Activated T-cell treated with anti-CD3 and anti-CD28 coated beads, Interleukin-2, amount 50 U/mL, for 4 hours (primary cell): ENCODE data around the gene PRELID1. TPM values are rescaled to one million over a fixed set of nuclear protein-coding genes. Genes with fewer than 3 reads are reported as not detected.

Source experiments
- ATAC-seq, 2 donors: fragments of 200-7000 bp; cut with Tn5 transposase; one replicate each; pipeline ENCODE4 v1.10.0; 2021
- DNase-seq: peaks from one replicate; pipeline ENCODE4 v3.0.0-alpha.2; 2020
- H3K27me3 Mint-ChIP-seq: one replicate; pipeline ENCODE4 v1.8.0; 2021; ENCODE audit warnings: low read depth, mixed read lengths
- H3K36me3 Mint-ChIP-seq: one replicate; pipeline ENCODE4 v1.8.0; 2022; ENCODE audit warnings: mixed read lengths; ENCODE audit not compliant: insufficient read depth
- H3K4me1 Mint-ChIP-seq: one replicate; pipeline ENCODE4 v1.8.0; 2021; ENCODE audit warnings: low read depth, mixed read lengths
- H3K4me3 Mint-ChIP-seq: one replicate; pipeline ENCODE4 v1.8.0; 2021; ENCODE audit warnings: mild to moderate bottlenecking, moderate library complexity, mixed read lengths
- H3K9me3 Mint-ChIP-seq: one replicate; pipeline ENCODE4 v1.8.0; 2021; ENCODE audit warnings: mixed read lengths
- total RNA-seq, 3 donors: library from RNA; stranded (reverse); gene quantifications; one replicate each; pipeline ENCODE4 v1.2.1, GENCODE V29; 2021

The PRELID1 gene
- total RNA-seq, 3 donors from 2014 or later: 293 to 372 (median 302) TPM

DNA sequence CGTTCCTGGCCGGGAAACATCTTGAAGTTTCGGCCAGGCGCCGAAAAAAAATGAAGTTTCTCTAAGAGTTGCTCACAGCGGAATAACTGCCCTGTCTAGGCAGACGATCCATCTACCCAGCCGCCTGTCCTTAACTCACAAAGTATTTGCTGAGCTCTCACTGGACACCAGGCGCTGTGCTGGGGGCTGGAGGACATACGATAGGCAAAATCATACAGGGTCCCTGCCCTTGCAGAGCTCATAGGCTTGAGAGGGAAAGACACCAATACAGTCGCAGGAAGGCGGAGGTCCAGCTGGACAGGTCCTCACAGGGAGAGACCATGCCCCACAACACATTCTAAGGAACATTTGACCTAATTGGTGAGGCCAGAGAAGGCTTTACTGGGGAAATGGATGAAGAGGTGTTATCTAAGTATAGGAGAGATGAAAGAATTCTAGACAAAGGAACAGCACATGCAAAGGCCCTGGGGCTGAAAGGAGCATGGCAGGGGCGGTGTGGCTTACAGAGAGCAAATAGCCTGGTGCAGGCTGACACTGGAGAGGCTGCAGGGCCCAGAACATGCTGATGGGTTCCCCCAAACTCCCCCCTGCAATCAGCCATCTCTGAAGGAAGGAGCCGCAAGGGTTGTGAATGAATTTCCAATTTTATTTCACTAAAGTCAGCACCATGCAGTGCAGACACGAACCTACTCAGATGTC lies 10.1 kb downstream of the PRELID1 start:
- no peak overlapping the region for H3K4me3 Mint-ChIP-seq
- H3K4me1 Mint-ChIP-seq: peaks cover 35% of the 10 kb centered on the region
- no peaks in the 10 kb centered on the region for H3K9me3 Mint-ChIP-seq
- no peaks in the 10 kb centered on the region for H3K27me3 Mint-ChIP-seq
- H3K36me3 Mint-ChIP-seq: no peaks in the 10 kb centered on the region
- DNase-seq (no peak), ATAC-seq (no peak)

DNA sequence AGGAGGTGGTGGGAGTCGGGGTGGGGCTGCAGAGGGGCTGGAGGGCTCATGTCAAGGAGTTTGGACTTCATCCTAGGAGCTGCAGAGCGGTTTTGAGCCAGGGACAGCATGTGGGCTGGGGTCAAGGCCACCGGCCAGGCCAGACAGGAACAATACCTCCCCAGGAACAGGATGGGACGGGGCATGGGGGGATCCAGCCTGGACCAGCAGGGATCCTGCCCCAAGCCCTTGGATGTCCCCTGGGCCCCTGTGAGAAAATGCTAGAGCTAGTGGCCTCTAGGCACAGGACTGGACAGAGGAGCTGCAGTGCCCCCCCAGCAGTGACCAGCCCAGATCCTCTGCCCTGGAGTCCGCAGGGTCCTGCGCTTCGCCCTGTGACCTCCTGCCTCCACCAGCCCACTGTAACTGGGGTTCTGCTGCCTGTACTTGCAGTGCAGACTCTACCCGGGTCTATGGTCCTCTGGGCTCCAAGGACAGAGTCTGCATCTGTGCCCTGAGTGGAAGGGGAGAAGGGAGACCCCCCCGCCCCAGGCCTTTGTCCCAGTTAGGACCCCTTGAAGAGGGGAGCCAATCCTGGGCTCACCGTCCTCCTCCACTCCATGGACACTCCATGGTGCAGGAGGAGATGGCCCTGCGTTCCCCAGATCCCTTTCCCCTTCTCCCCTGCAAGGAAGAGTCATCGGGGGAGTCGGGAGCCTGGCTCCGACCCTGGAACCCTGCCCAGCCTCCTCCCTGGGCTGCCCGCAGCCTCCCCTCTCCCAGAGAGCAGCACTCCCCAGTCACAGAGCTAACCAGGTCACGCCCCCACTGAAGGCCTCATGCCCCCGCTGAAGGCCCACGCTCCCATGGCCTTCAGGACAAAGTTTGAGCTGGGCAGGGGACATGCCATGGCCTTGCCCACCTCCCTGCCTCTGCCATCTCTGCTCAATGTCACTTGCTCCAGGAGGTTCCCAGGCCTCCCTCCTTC lies 11.1 kb downstream of the PRELID1 start:
- H3K9me3 Mint-ChIP-seq: no peaks in the 10 kb centered on the region
- no peaks in the 10 kb centered on the region for H3K27me3 Mint-ChIP-seq
- DNase-seq: no peak
- H3K4me3 Mint-ChIP-seq: no peak overlapping the region
- no peak for ATAC-seq
- H3K36me3 Mint-ChIP-seq: no peaks in the 10 kb centered on the region
- H3K4me1 Mint-ChIP-seq: peaks cover 32% of the 10 kb centered on the region

DNA sequence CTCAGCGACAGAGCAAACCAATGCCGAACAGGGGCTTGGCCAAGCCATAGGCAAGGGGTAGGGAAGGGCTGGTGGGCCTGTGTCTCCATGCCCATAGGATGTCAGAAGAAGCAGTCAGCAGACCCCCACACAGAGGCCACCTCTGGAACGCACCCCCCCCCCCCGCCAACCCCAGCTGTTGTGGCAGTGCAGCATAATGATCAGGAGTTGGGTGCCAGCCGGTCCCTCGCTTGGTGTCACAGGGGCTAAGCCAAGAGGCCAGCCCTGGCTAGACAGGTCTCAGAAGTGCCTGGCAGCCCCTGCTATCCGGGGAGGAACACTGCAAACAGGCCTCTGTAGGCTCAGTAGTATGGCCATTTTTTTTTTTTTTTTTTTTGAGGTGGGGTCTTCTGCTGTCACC lies 11.8 kb downstream of the PRELID1 start:
- H3K4me3 Mint-ChIP-seq: no peak overlapping the region
- H3K36me3 Mint-ChIP-seq: no peaks in the 10 kb centered on the region
- H3K27me3 Mint-ChIP-seq: no peaks in the 10 kb centered on the region
- H3K4me1 Mint-ChIP-seq: peaks cover 34% of the 10 kb centered on the region
- ATAC-seq (no peak), DNase-seq (no peak)
- H3K9me3 Mint-ChIP-seq: no peaks in the 10 kb centered on the region

DNA sequence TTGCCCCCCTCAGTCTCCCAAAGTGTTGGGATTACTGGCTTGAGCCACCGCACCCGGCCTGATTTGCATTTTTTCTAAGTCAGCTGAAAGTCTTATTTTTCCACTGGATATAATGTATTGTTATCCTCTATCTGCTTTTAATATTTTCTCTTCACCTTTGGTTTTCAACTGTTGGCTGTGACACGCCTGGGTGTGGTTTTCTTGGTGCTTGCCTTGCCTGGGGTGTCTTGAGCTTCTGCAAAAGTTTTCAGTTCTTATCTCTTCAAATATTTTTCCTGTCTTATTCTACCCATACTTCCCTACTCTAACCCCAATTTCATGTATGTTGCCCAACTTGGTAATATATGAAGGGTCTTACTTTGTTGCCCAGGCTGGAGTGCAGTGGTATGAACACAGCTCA lies 12.4 kb downstream of the PRELID1 start:
- Mint-ChIP-seq H3K4me1 (peaks cover 29% of the 10 kb centered on the region), H3K9me3 (no peaks in the 10 kb centered on the region)

DNA sequence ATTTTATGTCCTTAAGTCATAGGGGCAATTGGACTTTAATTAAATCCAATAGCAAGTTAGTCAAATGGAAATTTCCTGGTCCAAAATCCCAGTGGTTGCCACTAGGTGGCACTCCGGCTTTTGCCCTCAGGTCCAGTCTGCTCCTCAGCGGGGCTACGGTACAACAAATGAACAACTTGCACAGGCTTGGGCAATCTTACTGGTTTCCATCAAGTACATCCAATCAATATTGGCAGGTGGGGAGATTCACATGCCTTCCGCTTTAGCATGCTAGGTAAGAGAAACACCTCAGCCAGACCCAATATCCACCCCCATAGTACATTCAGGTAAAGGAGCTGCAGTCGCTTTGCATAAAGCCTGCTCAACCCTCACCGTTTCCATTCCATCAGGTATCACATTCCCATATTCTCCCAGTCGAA lies 14.4 kb downstream of the PRELID1 start:
- Mint-ChIP-seq H3K9me3 (no peaks in the 10 kb centered on the region), H3K36me3 (peaks cover 6% of the 10 kb centered on the region), H3K4me1 (peaks cover 18% of the 10 kb centered on the region), H3K4me3 (no peak overlapping the region), H3K27me3 (no peaks in the 10 kb centered on the region)
- peak; percentile 74 to 78 for ATAC-seq
- peak; percentile 73 for DNase-seq

More for the DNA sequence above, 12.4 kb downstream of the PRELID1 start:
- H3K4me3 Mint-ChIP-seq: no peak overlapping the region
- ATAC-seq (no peak), DNase-seq (no peak)
- no peaks in the 10 kb centered on the region for H3K27me3 Mint-ChIP-seq
- no peaks in the 10 kb centered on the region for H3K36me3 Mint-ChIP-seq

DNA sequence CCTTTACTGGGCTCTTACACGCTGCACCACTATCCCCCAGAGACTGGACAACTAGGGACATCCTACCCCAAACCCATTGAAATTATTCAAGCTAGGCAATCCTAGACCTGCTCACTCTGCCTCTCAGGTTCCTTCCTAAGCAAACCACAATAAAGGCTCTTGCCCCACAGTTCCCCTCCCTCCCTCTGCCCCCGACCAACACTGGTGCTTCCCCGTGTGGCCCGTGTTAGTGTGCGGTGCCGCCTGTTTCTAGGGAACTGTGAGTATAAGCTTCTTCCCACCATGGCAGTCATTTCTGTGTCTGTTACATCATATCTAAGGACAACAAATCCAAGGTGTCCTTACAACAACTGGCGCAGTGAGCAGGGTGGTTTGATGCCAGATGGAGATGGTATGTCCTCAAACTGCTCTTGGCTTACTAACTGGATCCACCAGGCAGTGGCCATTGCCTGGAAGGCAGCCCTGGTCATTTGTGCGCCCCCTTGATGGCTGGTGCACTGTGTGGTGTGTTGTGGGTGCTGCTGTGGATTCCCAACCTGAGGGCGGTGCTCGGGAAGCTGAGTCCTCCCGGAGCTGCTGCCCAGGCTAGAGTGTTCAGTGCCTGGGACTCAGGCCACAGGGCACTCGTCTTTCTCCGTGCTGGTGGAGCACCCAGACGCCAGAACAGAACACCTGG lies 16.5 kb downstream of the PRELID1 start:
- Mint-ChIP-seq H3K4me1 (peaks cover 17% of the 10 kb centered on the region), H3K27me3 (no peaks in the 10 kb centered on the region), H3K4me3 (no peak overlapping the region), H3K9me3 (no peaks in the 10 kb centered on the region), H3K36me3 (peaks cover 7% of the 10 kb centered on the region)
- DNase-seq: no peak
- peak; percentile 27 to 51 for ATAC-seq

DNA sequence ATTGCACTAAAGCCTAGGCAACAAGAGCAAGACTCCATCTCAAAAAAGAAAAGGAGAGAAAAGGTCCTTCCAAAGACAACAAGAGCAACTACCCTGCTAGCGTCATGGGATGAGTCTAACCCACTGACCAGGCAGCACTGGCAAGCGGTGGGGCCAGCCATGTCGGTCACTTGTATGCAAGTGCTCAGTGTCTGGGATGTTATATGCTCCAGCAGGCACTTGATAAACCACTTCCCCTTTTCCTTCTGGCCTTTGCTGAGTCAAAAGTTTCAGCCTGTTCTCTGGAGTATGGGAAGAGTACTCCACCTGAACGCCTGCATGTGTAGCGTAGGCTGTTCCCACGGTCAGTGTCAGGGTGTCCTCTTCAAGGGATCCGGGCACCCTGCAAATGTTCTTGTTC lies 17.3 kb downstream of the PRELID1 start:
- Mint-ChIP-seq H3K9me3 (no peaks in the 10 kb centered on the region), H3K4me1 (peaks cover 17% of the 10 kb centered on the region), H3K36me3 (peaks cover 7% of the 10 kb centered on the region), H3K4me3 (no peak overlapping the region), H3K27me3 (no peaks in the 10 kb centered on the region)
- ATAC-seq (no peak), DNase-seq (no peak)

DNA sequence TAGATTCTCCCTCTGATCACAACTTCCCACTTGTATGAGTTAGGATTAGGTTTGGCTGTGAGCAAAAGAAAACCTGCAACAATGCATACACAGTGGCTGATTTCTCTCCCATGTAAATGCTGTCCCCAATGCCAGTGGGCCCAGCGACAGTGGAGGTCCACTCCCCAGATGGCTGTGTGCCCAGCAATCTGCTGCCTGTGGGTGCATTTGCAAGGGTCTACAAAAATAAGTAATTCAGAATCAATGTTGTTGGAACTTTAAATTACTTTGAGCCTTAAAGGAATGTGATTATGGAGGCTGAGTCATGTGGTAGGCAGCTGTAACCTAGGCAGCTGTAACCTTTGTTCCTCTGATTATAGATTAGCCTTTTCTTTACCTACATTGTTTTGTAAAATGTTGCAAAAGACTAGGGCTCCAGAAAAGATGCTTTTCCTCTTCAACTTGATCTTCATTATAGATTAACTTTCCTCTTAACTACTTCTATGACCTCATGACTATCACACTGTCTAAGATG lies 22.3 kb downstream of the PRELID1 start:
- H3K9me3 Mint-ChIP-seq: no peaks in the 10 kb centered on the region
- H3K27me3 Mint-ChIP-seq: no peaks in the 10 kb centered on the region
- no peak for DNase-seq
- peaks cover 6% of the 10 kb centered on the region for H3K4me1 Mint-ChIP-seq
- no peak overlapping the region for H3K4me3 Mint-ChIP-seq
- H3K36me3 Mint-ChIP-seq: peaks cover 21% of the 10 kb centered on the region
- no peak for ATAC-seq

DNA sequence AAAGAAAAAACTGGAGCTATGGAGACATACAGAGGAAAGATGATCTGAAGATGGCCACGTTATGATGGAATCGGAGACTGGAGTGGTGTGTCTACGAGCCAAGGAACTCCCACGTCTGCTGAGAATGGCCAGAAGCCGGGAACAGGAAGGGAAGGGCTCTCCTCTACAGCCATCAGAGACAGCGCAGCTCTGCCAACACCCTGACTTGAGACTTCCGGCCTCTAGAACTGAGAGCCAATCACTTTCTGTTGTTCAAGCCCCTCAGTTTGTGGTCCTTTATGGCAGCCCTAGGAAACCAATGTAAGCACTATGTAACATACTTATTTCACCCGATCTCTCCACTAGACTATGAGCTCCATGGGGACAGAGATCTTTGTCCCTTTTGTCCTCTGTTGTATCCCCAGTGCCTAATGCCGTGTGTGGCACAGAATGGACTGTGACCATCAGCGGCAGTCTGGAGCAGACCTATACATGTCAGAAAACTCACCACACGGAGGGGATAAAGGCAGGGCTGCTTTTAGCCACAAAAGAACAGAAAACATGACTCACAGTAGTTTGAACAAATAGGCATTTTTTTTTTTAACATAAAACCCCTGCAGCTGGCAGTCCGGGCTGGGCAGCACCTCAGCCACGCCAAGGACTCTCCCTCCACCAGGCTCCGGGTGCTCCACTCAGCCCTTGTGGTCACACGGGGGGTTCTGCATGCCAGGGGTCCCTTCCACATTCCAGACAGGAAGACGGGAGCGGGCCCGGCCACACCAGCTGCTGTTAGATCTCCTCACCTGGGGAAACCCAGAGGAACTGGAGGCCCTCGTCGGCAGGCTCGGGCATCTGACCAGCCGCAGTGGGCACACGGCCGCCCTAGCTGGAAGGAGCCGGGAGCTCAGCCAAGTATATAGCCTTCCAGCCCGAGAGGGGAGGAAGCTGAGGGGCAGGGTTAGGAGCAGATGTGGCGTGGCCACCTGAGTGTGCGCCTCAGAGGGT lies 24.2 kb downstream of the PRELID1 start:
- no peak for DNase-seq
- peak; percentile 69 to 74 for ATAC-seq
- peaks cover 10% of the 10 kb centered on the region for H3K4me1 Mint-ChIP-seq

DNA sequence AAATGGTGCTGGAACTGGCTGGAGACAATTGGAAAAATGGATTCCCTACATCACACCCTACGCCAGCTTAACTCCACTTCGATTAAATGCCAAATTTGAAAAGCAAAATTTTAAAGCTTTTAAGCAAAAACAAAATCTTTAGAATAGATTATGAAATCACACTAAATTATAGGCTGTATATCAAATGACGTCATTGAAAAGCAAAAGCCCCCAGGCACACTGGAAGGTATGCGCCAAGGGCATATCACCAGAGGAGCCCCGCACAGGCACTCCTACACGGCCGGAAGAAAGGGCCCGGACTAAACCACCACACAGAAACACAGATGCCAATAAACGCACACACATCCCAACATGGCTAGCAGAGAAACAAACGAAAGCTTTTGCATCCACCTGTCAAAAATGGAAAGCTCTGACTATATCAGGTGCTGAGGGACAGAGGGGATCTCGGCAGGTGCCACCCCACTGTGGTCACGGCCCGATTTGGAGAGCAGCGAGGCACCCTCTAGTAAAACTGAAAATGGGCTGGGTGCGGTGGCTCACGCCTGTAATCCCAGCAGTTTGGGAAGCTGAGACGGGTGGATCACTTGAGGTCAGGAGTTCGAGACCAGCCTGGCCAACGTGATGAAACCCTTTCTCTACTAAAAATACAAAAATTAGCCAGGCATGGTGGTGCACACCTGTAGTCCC lies 25.1 kb downstream of the PRELID1 start:
- H3K9me3 Mint-ChIP-seq: no peaks in the 10 kb centered on the region
- no peak overlapping the region for H3K4me3 Mint-ChIP-seq
- DNase-seq (no peak), ATAC-seq (no peak)
- peaks cover 10% of the 10 kb centered on the region for H3K4me1 Mint-ChIP-seq
- peaks cover 27% of the 10 kb centered on the region for H3K36me3 Mint-ChIP-seq
- H3K27me3 Mint-ChIP-seq: no peaks in the 10 kb centered on the region

More for the DNA sequence above, 24.2 kb downstream of the PRELID1 start:
- Mint-ChIP-seq H3K9me3 (no peaks in the 10 kb centered on the region), H3K4me3 (peak overlapping the region; percentile 5), H3K27me3 (no peaks in the 10 kb centered on the region), H3K36me3 (peaks cover 22% of the 10 kb centered on the region)

DNA sequence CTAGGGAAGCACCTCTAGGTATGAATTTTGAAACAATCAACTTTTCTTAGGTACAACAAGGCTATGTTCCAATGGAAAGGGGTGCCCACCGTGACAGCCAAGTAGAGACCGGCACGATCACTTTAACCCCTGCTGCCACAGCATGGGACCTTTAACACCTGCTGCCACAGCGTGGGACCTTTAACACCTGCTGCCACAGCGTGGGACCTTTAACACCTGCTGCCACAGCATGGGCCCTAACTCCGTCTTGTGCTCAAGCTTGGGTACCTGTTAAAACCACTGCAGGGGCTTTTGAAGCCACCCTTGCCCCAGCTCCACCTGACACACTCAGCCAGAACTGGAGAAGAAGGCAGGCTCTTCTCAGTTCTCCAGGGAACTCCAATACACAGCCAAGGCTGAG lies 26.3 kb downstream of the PRELID1 start:
- Mint-ChIP-seq H3K4me1 (peaks cover 12% of the 10 kb centered on the region), H3K4me3 (no peak overlapping the region), H3K36me3 (peaks cover 32% of the 10 kb centered on the region), H3K27me3 (no peaks in the 10 kb centered on the region), H3K9me3 (no peaks in the 10 kb centered on the region)
- DNase-seq (no peak), ATAC-seq (no peak)

DNA sequence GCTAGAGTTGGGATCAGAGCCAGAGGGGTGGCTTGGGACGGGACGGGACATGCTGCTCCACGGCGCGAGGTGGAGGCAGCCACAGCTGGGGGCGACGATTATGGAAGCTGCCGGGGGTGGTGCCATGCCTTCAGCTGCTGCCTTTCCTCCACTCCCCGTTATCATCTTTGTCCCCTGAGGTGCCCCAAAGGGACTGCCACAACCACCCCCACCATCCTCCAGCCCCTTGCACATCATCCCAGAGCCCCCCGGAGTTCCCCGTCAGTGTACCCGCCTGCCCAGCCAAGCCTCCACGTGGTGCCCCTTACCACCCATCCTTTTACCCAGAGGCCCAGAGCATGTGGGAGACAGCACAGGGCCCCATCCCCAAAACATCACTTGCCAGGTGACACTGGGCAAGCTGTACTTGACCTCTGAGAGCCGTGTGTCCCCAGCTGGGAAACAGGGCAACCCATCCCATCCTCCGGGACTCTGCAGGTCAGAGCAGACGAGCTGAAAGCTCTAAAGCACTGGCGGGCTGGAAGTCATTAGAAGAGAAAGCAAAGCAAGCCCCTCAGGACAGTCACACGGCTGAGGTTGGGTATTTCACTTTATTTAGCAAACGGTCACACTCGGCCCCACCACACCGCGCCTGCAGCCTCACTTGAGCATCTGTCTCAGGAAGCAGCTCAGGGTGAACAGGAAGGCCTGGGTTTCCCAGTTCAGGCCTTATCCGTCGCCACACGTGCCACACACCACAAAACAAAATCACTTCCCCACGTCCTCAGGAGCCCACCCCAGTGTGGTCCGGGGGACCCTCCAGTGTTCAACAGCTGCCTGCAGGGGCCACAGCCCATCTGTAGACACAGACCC lies 27.6 kb downstream of the PRELID1 start:
- H3K36me3 Mint-ChIP-seq: peaks cover 43% of the 10 kb centered on the region
- no peaks in the 10 kb centered on the region for H3K9me3 Mint-ChIP-seq
- DNase-seq (no peak), ATAC-seq (no peak)
- H3K27me3 Mint-ChIP-seq: no peaks in the 10 kb centered on the region
- no peak overlapping the region for H3K4me3 Mint-ChIP-seq
- peaks cover 12% of the 10 kb centered on the region for H3K4me1 Mint-ChIP-seq
